ENCODE data around the gene NFIB.

The NFIB gene

GRCh38 chr9:14082732-14083131, 231.2 kb downstream of the NFIB start:
- no peak for DNase-seq (ENCODE audit: low read depth)
- TF ChIP-seq, protein P1, sequence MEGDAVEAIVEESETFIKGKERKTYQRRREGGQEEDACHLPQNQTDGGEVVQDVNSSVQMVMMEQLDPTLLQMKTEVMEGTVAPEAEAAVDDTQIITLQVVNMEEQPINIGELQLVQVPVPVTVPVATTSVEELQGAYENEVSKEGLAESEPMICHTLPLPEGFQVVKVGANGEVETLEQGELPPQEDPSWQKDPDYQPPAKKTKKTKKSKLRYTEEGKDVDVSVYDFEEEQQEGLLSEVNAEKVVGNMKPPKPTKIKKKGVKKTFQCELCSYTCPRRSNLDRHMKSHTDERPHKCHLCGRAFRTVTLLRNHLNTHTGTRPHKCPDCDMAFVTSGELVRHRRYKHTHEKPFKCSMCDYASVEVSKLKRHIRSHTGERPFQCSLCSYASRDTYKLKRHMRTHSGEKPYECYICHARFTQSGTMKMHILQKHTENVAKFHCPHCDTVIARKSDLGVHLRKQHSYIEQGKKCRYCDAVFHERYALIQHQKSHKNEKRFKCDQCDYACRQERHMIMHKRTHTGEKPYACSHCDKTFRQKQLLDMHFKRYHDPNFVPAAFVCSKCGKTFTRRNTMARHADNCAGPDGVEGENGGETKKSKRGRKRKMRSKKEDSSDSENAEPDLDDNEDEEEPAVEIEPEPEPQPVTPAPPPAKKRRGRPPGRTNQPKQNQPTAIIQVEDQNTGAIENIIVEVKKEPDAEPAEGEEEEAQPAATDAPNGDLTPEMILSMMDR (IDR thresholded peaks at IDR 0.05; ENCODE audit: low read length, missing control alignments) = no peak
- H3K4me3 ChIP-seq (replicated peaks; ENCODE audit: low read depth, low read length) = no peak overlapping the region

DNA sequence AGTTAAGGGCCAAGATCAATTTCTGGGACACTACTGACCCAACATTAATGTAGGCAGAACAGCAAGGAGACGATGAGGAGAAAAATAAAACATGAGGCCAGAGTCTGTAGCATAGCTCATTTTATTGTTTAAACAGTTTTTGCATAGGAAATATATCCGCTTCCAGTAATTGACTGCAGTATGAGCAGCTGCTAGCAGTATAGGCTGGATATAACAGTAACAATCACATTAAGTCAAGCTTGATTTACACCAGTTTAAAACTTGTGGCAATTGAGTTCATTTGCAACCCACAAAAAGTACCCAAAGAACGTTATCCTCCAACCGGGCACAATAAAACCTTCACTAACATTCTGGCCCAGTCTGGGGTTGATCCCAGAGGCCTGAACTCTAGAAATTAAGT, 232.2 kb downstream of the NFIB start:
- DNase-seq (ENCODE audit: low read depth) = no peak
- H3K4me3 ChIP-seq (replicated peaks; ENCODE audit: low read depth, low read length) = no peak overlapping the region
- TF ChIP-seq, protein P1 (IDR thresholded peaks at IDR 0.05; ENCODE audit: low read length, missing control alignments) = no peak

- TF ChIP-seq, protein P1 (IDR thresholded peaks at IDR 0.05; ENCODE audit: low read length, missing control alignments) = no peak
- no peak overlapping the region for H3K4me3 ChIP-seq (replicated peaks; ENCODE audit: low read depth, low read length)
- no peak for DNase-seq (ENCODE audit: low read depth)
Observed at GRCh38 chr9:14080959-14081542, 232.9 kb downstream of the NFIB start.

DNA sequence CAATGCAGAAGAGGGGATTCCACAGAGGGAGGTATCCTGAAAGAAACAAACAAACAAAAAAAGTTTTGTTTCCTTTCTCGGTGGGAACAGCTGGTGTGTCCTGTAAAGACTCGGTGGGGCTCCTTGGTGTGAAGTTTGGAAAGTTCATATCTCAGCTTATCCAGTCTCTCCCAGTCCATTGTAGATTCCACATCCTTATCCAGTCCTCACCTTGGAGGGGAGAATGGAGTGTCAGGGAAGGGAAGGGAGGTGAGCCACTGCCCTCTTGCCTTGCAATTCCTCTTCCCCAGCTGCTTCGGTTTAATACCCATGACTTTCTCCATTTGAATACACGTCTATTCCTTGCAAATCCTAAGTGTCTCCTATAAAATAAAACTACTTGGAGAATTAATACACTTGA, 234.5 kb downstream of the NFIB start:
- no peak for DNase-seq (ENCODE audit: low read depth)
- TF ChIP-seq, protein P1 (IDR thresholded peaks at IDR 0.05; ENCODE audit: low read length, missing control alignments) = no peak
- no peak overlapping the region for H3K4me3 ChIP-seq (replicated peaks; ENCODE audit: low read depth, low read length)

DNA sequence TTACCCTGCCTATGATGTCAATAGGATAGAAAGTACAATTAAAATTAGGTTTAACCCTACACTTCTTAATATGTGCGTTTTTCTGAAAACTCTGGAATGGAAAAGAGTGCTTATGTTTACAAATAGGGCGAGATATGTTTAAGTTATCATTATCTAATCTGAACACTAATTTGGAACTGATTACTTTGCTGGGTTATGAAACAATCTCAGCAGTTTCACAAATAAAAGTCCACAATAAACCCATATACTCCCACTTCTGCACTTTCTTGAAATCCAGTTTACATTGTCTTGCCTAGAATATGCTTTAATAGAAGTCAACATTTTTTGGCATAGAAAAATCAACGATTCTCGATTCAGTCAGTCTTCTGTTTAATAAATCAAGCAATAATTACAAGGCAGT, 236.3 kb downstream of the NFIB start:
- H3K4me3 ChIP-seq (replicated peaks; ENCODE audit: low read depth, low read length) = no peak overlapping the region
- TF ChIP-seq, protein P1 (IDR thresholded peaks at IDR 0.05; ENCODE audit: low read length, missing control alignments) = no peak
- no peak for DNase-seq (ENCODE audit: low read depth)

- H3K4me3 ChIP-seq (replicated peaks; ENCODE audit: low read depth, low read length) = no peak overlapping the region
- no peak for DNase-seq (ENCODE audit: low read depth)
- TF ChIP-seq, protein P1 (IDR thresholded peaks at IDR 0.05; ENCODE audit: low read length, missing control alignments) = no peak
Observed at GRCh38 chr9:14075218-14075617, 238.7 kb downstream of the NFIB start.

- no peak overlapping the region for H3K4me3 ChIP-seq (replicated peaks; ENCODE audit: low read depth, low read length)
- no peak for DNase-seq (ENCODE audit: low read depth)
- TF ChIP-seq, protein P1 (IDR thresholded peaks at IDR 0.05; ENCODE audit: low read length, missing control alignments) = no peak
Observed at GRCh38 chr9:14072850-14073249, 241.1 kb downstream of the NFIB start.
